ENCODE results near the gene BACH1.

The BACH1 gene

GRCh38 chr21:29311802-29312201 is 13.1 kb downstream of the BACH1 start:
- H3K4me3 ChIP-seq (ENCODE audit: low read depth, low read length), result no peak overlapping the region
- in situ Hi-C loops (cut with HindIII; ENCODE audit: low sequenced_read_pairs), result no loop called here
- no peak for TF ChIP-seq CTCF (IDR thresholded peaks at IDR 0.05; ENCODE audit: low read depth, low read length, missing control alignments)
- DNase-seq (ENCODE audit: low read depth), result no peak

- no peak for TF ChIP-seq CTCF (IDR thresholded peaks at IDR 0.05; ENCODE audit: low read depth, low read length, missing control alignments)
- H3K4me3 ChIP-seq (ENCODE audit: low read depth, low read length), result no peak overlapping the region
- DNase-seq (ENCODE audit: low read depth), result no peak
- in situ Hi-C loops (cut with HindIII; ENCODE audit: low sequenced_read_pairs), result no loop called here
These were observed 14.3 kb downstream of the BACH1 start for GRCh38 chr21:29312981-29313380.

GRCh38 chr21:29313662-29314408 is 15.1 kb downstream of the BACH1 start:
- TF ChIP-seq CTCF (IDR thresholded peaks at IDR 0.05; ENCODE audit: low read depth, low read length, missing control alignments), result no peak
- no peak for DNase-seq (ENCODE audit: low read depth)
- H3K4me3 ChIP-seq (ENCODE audit: low read depth, low read length), result no peak overlapping the region
- in situ Hi-C loops (cut with HindIII; ENCODE audit: low sequenced_read_pairs), result no loop called here

GRCh38 chr21:29315131-29315749 is 16.5 kb downstream of the BACH1 start:
- H3K4me3 ChIP-seq (ENCODE audit: low read depth, low read length), result no peak overlapping the region
- TF ChIP-seq CTCF (IDR thresholded peaks at IDR 0.05; ENCODE audit: low read depth, low read length, missing control alignments), result no peak
- in situ Hi-C loops (cut with HindIII; ENCODE audit: low sequenced_read_pairs), result no loop called here
- DNase-seq (ENCODE audit: low read depth), result no peak

- TF ChIP-seq CTCF (IDR thresholded peaks at IDR 0.05; ENCODE audit: low read depth, low read length, missing control alignments), result no peak
- in situ Hi-C loops (cut with HindIII; ENCODE audit: low sequenced_read_pairs), result no loop called here
- no peak for DNase-seq (ENCODE audit: low read depth)
- H3K4me3 ChIP-seq (ENCODE audit: low read depth, low read length), result no peak overlapping the region
These were observed 17.5 kb downstream of the BACH1 start for GRCh38 chr21:29316029-29316742.

GRCh38 chr21:29316806-29317205 is 18.1 kb downstream of the BACH1 start:
- no peak for TF ChIP-seq CTCF (IDR thresholded peaks at IDR 0.05; ENCODE audit: low read depth, low read length, missing control alignments)
- DNase-seq (ENCODE audit: low read depth), result no peak
- in situ Hi-C loops (cut with HindIII; ENCODE audit: low sequenced_read_pairs), result no loop called here
- H3K4me3 ChIP-seq (ENCODE audit: low read depth, low read length), result no peak overlapping the region
